SU-DHL-6 (cell line): ENCODE data around the gene RGS6.

Source experiments
- H2AFZ ChIP-seq: fragments of 200-600 bp; sonication (generic); 2 replicates; pipeline ENCODE4 v1.6.1; 2014; ENCODE audit warnings: low read depth, mild to moderate bottlenecking, moderate library complexity, mixed read lengths, antibody characterized with exemption, low read length; ENCODE audit not compliant: severe bottlenecking
- H3F3A ChIP-seq: fragments of 200-600 bp; shearing (Covaris generic); 2 replicates; pipeline ENCODE4 v1.6.0; 2016; ENCODE audit warnings: antibody characterized with exemption, mild to moderate bottlenecking; ENCODE audit not compliant: insufficient read depth
- H3K27ac ChIP-seq: fragments of 200-600 bp; sonication (generic); 2 replicates; pipeline ENCODE4 v1.5.1; 2016; ENCODE audit warnings: low read depth, mild to moderate bottlenecking, low read length, moderate library complexity, mixed read lengths
- H3K27me3 ChIP-seq: fragments of 200-600 bp; sonication (generic), shearing (Covaris generic); 2 replicates; pipeline ENCODE4 v1.6.0; 2014; ENCODE audit warnings: mild to moderate bottlenecking, low read length
- H3K36me3 ChIP-seq: fragments of 200-600 bp; sonication (generic); 2 replicates; pipeline ENCODE4 v1.6.1; 2014; ENCODE audit warnings: mild to moderate bottlenecking, low read length, mixed read lengths
- H3K4me2 ChIP-seq: fragments of 300-600, 200-600 bp; shearing (Covaris generic), sonication (generic); 2 replicates; pipeline ENCODE4 v1.6.0; 2014; ENCODE audit warnings: low read length, low read depth, mild to moderate bottlenecking; ENCODE audit not compliant: poor library complexity, severe bottlenecking
- H3K4me3 ChIP-seq: fragments of 200-600 bp; sonication (generic); 2 replicates; pipeline ENCODE4 v1.5.1; 2014; ENCODE audit warnings: antibody characterized with exemption, low read length, mild to moderate bottlenecking, mixed read lengths; ENCODE audit not compliant: insufficient read depth, poor library complexity, severe bottlenecking
- H3K79me2 ChIP-seq: fragments of 200-600 bp; sonication (generic); 2 replicates; pipeline ENCODE4 v1.6.1; 2014; ENCODE audit warnings: mild to moderate bottlenecking, low read length, moderate library complexity; ENCODE audit not compliant: insufficient read depth
- H3K9ac ChIP-seq: fragments of 200-600 bp; sonication (generic); 2 replicates; pipeline ENCODE4 v1.7.0; 2014; ENCODE audit warnings: mild to moderate bottlenecking, low read length
- H3K9me2 ChIP-seq: fragments of 200-600 bp; sonication (generic); replicated peaks from 2 replicates; pipeline ENCODE4 v1.6.1; 2014; ENCODE audit warnings: low read length; ENCODE audit not compliant: insufficient read depth
- H3K9me3 ChIP-seq: fragments of 200-600 bp; sonication (generic); 2 replicates; pipeline ENCODE4 v1.6.1; 2014; ENCODE audit warnings: low read length, mixed read lengths; ENCODE audit not compliant: insufficient read depth
- H4K20me1 ChIP-seq: fragments of 200-600 bp; sonication (generic); 2 replicates; pipeline ENCODE4 v1.6.1; 2014; ENCODE audit warnings: low read depth, mild to moderate bottlenecking, antibody characterized with exemption, low read length, moderate library complexity, mixed read lengths
- CTCF ChIP-seq: fragments of 200-600 bp; sonication (generic); IDR thresholded peaks from one replicate; pipeline ENCODE4 v1.5.1; 2017; ENCODE audit warnings: antibody characterized with exemption, mild to moderate bottlenecking, low read length, moderate library complexity; ENCODE audit not compliant: insufficient read depth, poor library complexity, severe bottlenecking
- EZH2phosphoT487 ChIP-seq: fragments of 200-600 bp; sonication (generic), shearing (Covaris generic); conservative IDR thresholded peaks from 2 replicates; pipeline ENCODE4 v1.6.1; 2018; ENCODE audit warnings: mild to moderate bottlenecking, antibody characterized with exemption, low read length, moderate library complexity, mixed read lengths

The RGS6 gene

GRCh38 chr14:72553161-72553560 is 620.9 kb downstream of the RGS6 start:
- no peak overlapping the region for H3K27ac ChIP-seq
- no peaks in the 10 kb centered on the region for H3K9me2 ChIP-seq
- no peaks in the 10 kb centered on the region for H3K9me3 ChIP-seq
- no peak overlapping the region for H3K4me2 ChIP-seq
- no peaks in the 10 kb centered on the region for H3F3A ChIP-seq
- no peaks in the 10 kb centered on the region for H4K20me1 ChIP-seq
- no peaks in the 10 kb centered on the region for H3K36me3 ChIP-seq
- H3K27me3 ChIP-seq = no peaks in the 10 kb centered on the region
- H3K79me2 ChIP-seq = no peaks in the 10 kb centered on the region
- H2AFZ ChIP-seq = no peak overlapping the region
- H3K9ac ChIP-seq = no peak overlapping the region
- no peak overlapping the region for H3K4me3 ChIP-seq
- TF ChIP-seq EZH2phosphoT487 (no peak), CTCF (no peak)

- no peaks in the 10 kb centered on the region for H4K20me1 ChIP-seq
- no peak for TF ChIP-seq EZH2phosphoT487
- no peak for TF ChIP-seq CTCF
- no peak overlapping the region for H3K27ac ChIP-seq
- H3K9ac ChIP-seq = no peak overlapping the region
- no peak overlapping the region for H3K4me2 ChIP-seq
- no peak overlapping the region for H3K4me3 ChIP-seq
- H3K9me2 ChIP-seq = no peaks in the 10 kb centered on the region
- H3K27me3 ChIP-seq = no peaks in the 10 kb centered on the region
- no peaks in the 10 kb centered on the region for H3F3A ChIP-seq
- no peaks in the 10 kb centered on the region for H3K79me2 ChIP-seq
- H3K9me3 ChIP-seq = no peaks in the 10 kb centered on the region
- no peak overlapping the region for H2AFZ ChIP-seq
- H3K36me3 ChIP-seq = no peaks in the 10 kb centered on the region
Measured at GRCh38 chr14:72553656-72554055, 621.4 kb downstream of the RGS6 start.

GRCh38 chr14:72554401-72554800 is 622.2 kb downstream of the RGS6 start:
- Histone ChIP-seq H3K79me2 (no peaks in the 10 kb centered on the region), H3K9me2 (no peaks in the 10 kb centered on the region), H3K9ac (no peak overlapping the region), H3F3A (no peaks in the 10 kb centered on the region), H3K27ac (no peak overlapping the region), H3K4me3 (no peak overlapping the region), H4K20me1 (no peaks in the 10 kb centered on the region), H3K27me3 (no peaks in the 10 kb centered on the region), H3K9me3 (no peaks in the 10 kb centered on the region), H3K4me2 (no peak overlapping the region), H2AFZ (no peak overlapping the region), H3K36me3 (no peaks in the 10 kb centered on the region)
- TF ChIP-seq CTCF (no peak), EZH2phosphoT487 (no peak)
